GM23338 (cell line): Measurements from ENCODE around the gene SH2D3C.

Experiments used
- EZH2phosphoT487 ChIP-seq: fragments of 200-600 bp; sonication (generic); IDR thresholded peaks from one replicate; pipeline ENCODE4 v1.8.1; 2018; ENCODE audit warnings: antibody characterized with exemption; ENCODE audit not compliant: unreplicated experiment
- TF ChIP-seq, protein P1 (sequence below), 2 experiments: fragments of 200-600 bp in 1 of 2; sonication (generic) in 1 of 2; conservative IDR thresholded peaks; 2 replicates each; pipeline versions ENCODE4 v1.5.1 to v1.6.1; 2016 to 2017; ENCODE audit warnings: antibody characterized with exemption in 2 of 2, low read depth in 2 of 2, mild to moderate bottlenecking in 2 of 2, moderate library complexity in 1 of 2

DNA sequence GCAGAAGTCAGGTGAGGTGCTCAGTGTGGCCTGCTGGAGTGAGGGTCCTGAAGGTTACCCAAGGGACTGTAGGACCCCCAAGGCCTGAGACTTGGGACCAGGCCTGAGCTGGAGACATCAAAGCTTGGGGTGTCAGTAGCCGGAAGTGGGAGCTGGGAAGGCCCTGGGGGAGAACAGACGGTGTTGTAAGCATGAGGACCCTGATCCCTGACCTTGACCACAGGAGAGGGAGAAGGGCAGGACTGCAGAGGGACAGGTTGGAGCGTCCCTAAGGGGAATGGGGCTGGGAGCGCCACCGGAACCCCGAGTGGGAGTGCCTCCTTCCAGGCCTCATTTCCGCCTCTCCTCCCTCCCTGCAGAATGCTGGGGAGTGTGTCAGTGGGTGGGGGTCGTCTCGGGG is 62.1 kb downstream of the SH2D3C start:
- TF ChIP-seq EZH2phosphoT487 = no peak
- TF ChIP-seq, protein P1, sequence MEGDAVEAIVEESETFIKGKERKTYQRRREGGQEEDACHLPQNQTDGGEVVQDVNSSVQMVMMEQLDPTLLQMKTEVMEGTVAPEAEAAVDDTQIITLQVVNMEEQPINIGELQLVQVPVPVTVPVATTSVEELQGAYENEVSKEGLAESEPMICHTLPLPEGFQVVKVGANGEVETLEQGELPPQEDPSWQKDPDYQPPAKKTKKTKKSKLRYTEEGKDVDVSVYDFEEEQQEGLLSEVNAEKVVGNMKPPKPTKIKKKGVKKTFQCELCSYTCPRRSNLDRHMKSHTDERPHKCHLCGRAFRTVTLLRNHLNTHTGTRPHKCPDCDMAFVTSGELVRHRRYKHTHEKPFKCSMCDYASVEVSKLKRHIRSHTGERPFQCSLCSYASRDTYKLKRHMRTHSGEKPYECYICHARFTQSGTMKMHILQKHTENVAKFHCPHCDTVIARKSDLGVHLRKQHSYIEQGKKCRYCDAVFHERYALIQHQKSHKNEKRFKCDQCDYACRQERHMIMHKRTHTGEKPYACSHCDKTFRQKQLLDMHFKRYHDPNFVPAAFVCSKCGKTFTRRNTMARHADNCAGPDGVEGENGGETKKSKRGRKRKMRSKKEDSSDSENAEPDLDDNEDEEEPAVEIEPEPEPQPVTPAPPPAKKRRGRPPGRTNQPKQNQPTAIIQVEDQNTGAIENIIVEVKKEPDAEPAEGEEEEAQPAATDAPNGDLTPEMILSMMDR (conservative IDR thresholded peaks at IDR 0.05; ENCODE audit: low read depth in 2 of 2) = no peak
